Measurements from ENCODE around the gene GRIP2.

GRIP2 gene

GRCh38 chr3:14522768-14523167 lies 17.4 kb downstream of the GRIP2 start:
- H3K4me3 ChIP-seq (ENCODE audit: low read depth, low read length): no peak overlapping the region
- TF ChIP-seq, protein P1, sequence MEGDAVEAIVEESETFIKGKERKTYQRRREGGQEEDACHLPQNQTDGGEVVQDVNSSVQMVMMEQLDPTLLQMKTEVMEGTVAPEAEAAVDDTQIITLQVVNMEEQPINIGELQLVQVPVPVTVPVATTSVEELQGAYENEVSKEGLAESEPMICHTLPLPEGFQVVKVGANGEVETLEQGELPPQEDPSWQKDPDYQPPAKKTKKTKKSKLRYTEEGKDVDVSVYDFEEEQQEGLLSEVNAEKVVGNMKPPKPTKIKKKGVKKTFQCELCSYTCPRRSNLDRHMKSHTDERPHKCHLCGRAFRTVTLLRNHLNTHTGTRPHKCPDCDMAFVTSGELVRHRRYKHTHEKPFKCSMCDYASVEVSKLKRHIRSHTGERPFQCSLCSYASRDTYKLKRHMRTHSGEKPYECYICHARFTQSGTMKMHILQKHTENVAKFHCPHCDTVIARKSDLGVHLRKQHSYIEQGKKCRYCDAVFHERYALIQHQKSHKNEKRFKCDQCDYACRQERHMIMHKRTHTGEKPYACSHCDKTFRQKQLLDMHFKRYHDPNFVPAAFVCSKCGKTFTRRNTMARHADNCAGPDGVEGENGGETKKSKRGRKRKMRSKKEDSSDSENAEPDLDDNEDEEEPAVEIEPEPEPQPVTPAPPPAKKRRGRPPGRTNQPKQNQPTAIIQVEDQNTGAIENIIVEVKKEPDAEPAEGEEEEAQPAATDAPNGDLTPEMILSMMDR (IDR thresholded peaks at IDR 0.05; ENCODE audit: low read depth, low read length): no peak
- H3K27me3 ChIP-seq: no peaks in the 10 kb centered on the region
- no peaks in the 10 kb centered on the region for H3K4me1 ChIP-seq
- H3K9me3 ChIP-seq: no peaks in the 10 kb centered on the region
- no peak for DNase-seq
- H3K36me3 ChIP-seq: no peaks in the 10 kb centered on the region

DNA sequence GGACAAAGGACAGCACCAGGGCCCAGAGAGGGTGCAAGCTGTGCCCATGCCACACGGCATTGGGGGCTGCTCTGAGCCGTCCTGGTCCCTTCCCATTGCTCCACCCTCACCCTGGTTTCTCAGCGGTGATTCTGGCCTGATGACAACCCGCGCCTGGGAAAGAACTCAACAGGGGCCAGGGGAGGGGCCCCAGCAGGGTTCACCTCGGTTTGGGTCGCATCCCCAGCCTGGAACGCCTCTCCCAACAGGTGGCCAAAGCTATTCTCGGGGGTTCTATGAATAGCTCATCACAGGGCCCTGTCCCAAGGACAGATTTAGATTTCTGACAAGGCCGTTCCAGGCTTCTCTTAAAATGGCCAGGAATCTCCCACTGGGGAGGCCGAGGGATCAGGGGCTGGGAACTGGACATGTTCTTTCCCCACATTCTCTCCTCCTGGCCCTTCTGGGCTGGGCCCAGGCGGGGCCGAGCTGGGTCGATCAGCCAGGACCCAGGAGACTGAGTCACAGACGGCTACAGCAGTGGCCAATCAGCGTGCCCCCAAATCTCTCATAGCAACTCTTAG lies 17.9 kb downstream of the GRIP2 start:
- Histone ChIP-seq H3K9me3 (no peaks in the 10 kb centered on the region), H3K4me1 (no peaks in the 10 kb centered on the region), H3K27me3 (no peaks in the 10 kb centered on the region), H3K4me3 (ENCODE audit: low read depth, low read length) (no peak overlapping the region), H3K36me3 (no peaks in the 10 kb centered on the region)
- DNase-seq: no peak
- TF ChIP-seq, protein P1 (IDR thresholded peaks at IDR 0.05; ENCODE audit: low read depth, low read length): no peak

DNA sequence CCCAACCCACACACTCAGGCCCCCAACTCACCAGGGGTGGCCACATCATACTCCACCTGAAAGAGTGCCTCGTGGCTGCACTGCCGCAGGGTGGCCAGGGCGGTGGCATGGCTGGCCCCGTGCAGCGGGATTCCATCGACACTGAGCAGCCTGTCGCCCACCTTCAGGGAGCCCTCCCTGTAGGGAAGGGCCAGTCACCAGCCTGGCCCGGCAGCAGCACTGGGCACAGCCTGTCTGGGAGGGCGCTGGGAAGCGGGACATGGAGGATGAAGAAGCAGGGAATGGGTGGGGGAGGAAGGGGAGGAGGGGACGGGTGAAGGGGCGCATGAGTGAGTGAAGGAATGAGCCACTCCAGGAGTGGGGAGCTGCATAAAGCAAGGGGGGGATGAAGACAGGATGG lies 18.5 kb downstream of the GRIP2 start:
- DNase-seq: no peak
- no peaks in the 10 kb centered on the region for H3K4me1 ChIP-seq
- no peaks in the 10 kb centered on the region for H3K9me3 ChIP-seq
- H3K4me3 ChIP-seq (ENCODE audit: low read depth, low read length): no peak overlapping the region
- TF ChIP-seq, protein P1 (IDR thresholded peaks at IDR 0.05; ENCODE audit: low read depth, low read length): no peak
- H3K27me3 ChIP-seq: no peaks in the 10 kb centered on the region
- no peaks in the 10 kb centered on the region for H3K36me3 ChIP-seq

- no peak for DNase-seq
- Histone ChIP-seq H3K36me3 (no peaks in the 10 kb centered on the region), H3K9me3 (no peaks in the 10 kb centered on the region), H3K4me1 (no peaks in the 10 kb centered on the region), H3K27me3 (no peaks in the 10 kb centered on the region), H3K4me3 (ENCODE audit: low read depth, low read length) (no peak overlapping the region)
- TF ChIP-seq, protein P1 (IDR thresholded peaks at IDR 0.05; ENCODE audit: low read depth, low read length): no peak
Measured at GRCh38 chr3:14520967-14521366, 19.2 kb downstream of the GRIP2 start.

- TF ChIP-seq, protein P1 (IDR thresholded peaks at IDR 0.05; ENCODE audit: low read depth, low read length): no peak
- Histone ChIP-seq H3K9me3 (no peaks in the 10 kb centered on the region), H3K4me1 (no peaks in the 10 kb centered on the region), H3K4me3 (ENCODE audit: low read depth, low read length) (no peak overlapping the region), H3K36me3 (no peaks in the 10 kb centered on the region), H3K27me3 (no peaks in the 10 kb centered on the region)
- DNase-seq: no peak
Measured at GRCh38 chr3:14520149-14520548, 20.0 kb downstream of the GRIP2 start.

DNA sequence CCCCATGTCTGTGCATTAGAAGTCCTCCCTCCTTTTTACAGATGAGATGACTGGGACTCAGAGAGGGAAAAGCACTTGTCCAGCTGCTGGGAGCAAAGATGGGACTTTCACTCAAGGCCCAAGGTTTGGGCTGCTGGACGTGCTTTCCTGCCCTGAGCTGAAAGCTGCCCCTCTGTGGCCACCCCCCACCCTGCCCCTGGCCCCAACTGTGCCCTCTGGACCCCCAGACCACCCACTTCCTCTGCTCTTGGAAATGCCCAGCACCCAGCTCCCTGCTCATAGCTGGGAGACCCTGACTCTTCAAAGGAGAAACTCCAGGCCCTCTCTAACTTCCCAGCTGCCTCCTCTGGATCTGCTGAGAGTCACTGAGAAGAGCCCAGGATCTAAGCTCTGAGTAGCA lies 20.7 kb downstream of the GRIP2 start:
- H3K27me3 ChIP-seq: no peaks in the 10 kb centered on the region
- H3K9me3 ChIP-seq: no peaks in the 10 kb centered on the region
- no peaks in the 10 kb centered on the region for H3K36me3 ChIP-seq
- no peak overlapping the region for H3K4me3 ChIP-seq (ENCODE audit: low read depth, low read length)
- DNase-seq: no peak
- TF ChIP-seq, protein P1 (IDR thresholded peaks at IDR 0.05; ENCODE audit: low read depth, low read length): no peak
- no peaks in the 10 kb centered on the region for H3K4me1 ChIP-seq
